Mesothelial cell of epicardium (in vitro differentiated cells): Measurements from ENCODE around the gene MED12. TPM values are rescaled to one million over a fixed set of nuclear protein-coding genes. Genes with fewer than 3 reads are reported as not detected.

Source experiments
- DNase-seq, 2 experiments: peaks; one replicate each; pipeline ENCODE4 v3.0.0; 2021; ENCODE audit warnings: low spot score in 2 of 2; ENCODE audit not compliant: unreplicated experiment in 2 of 2
- H3K27ac Mint-ChIP-seq: 2 replicates; pipeline ENCODE4 v1.8.0; 2021; ENCODE audit warnings: mixed read lengths
- H3K27me3 Mint-ChIP-seq: 2 replicates; pipeline ENCODE4 v1.8.0; 2021; ENCODE audit warnings: low read depth, mixed read lengths
- H3K36me3 Mint-ChIP-seq: 2 replicates; pipeline ENCODE4 v1.8.0; 2021; ENCODE audit warnings: mixed read lengths
- H3K4me1 Mint-ChIP-seq: 2 replicates; pipeline ENCODE4 v1.8.0; 2021; ENCODE audit warnings: mixed read lengths
- H3K4me3 Mint-ChIP-seq: 2 replicates; pipeline ENCODE4 v1.8.0; 2021; ENCODE audit warnings: mild to moderate bottlenecking, moderate library complexity, mixed read lengths
- H3K9me3 Mint-ChIP-seq: 2 replicates; pipeline ENCODE4 v1.8.0; 2021; ENCODE audit warnings: mixed read lengths
- total RNA-seq: library from RNA; stranded (reverse); gene quantifications from 3 replicates; pipeline ENCODE4 v1.2.1, GENCODE V29; 2021
- TF ChIP-seq, protein P1 (sequence below): fragments of 200-600 bp; sonication (generic); IDR thresholded peaks from one replicate; pipeline ENCODE4 v1.5.0; 2021; ENCODE audit warnings: antibody characterized with exemption; ENCODE audit not compliant: unreplicated experiment

The MED12 gene
- total RNA-seq, 1 donor from 2014 or later, result 91.6 TPM

DNA sequence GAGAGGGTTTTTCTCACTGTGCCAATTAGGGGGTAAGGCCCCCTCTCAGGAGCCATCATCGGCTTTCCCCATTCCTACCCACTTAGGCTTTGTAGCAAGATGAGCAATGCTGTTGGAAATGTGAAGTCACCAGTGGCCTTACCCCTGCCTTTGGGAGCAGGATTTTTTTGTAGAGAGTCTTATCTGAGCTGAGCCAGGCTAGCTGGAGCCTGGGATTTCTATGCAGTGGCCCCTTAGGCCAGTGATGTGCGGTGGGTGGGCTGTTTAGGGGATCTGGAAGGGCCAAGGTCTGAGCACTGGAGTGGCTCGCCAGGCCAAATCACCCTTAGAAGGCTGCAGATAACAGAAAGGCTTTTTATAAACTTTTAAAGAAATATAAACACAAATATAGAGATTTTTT lies 16.1 kb upstream of the MED12 start:
- no peaks in the 10 kb centered on the region for H3K27me3 Mint-ChIP-seq
- no peaks in the 10 kb centered on the region for H3K36me3 Mint-ChIP-seq
- no peak for DNase-seq
- H3K9me3 Mint-ChIP-seq, result peaks cover 8% of the 10 kb centered on the region
- no peak overlapping the region for H3K4me3 Mint-ChIP-seq
- H3K27ac Mint-ChIP-seq, result peak overlapping the region; percentile 32
- TF ChIP-seq, protein P1, sequence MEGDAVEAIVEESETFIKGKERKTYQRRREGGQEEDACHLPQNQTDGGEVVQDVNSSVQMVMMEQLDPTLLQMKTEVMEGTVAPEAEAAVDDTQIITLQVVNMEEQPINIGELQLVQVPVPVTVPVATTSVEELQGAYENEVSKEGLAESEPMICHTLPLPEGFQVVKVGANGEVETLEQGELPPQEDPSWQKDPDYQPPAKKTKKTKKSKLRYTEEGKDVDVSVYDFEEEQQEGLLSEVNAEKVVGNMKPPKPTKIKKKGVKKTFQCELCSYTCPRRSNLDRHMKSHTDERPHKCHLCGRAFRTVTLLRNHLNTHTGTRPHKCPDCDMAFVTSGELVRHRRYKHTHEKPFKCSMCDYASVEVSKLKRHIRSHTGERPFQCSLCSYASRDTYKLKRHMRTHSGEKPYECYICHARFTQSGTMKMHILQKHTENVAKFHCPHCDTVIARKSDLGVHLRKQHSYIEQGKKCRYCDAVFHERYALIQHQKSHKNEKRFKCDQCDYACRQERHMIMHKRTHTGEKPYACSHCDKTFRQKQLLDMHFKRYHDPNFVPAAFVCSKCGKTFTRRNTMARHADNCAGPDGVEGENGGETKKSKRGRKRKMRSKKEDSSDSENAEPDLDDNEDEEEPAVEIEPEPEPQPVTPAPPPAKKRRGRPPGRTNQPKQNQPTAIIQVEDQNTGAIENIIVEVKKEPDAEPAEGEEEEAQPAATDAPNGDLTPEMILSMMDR, result no peak
- peaks cover 49% of the 10 kb centered on the region for H3K4me1 Mint-ChIP-seq

DNA sequence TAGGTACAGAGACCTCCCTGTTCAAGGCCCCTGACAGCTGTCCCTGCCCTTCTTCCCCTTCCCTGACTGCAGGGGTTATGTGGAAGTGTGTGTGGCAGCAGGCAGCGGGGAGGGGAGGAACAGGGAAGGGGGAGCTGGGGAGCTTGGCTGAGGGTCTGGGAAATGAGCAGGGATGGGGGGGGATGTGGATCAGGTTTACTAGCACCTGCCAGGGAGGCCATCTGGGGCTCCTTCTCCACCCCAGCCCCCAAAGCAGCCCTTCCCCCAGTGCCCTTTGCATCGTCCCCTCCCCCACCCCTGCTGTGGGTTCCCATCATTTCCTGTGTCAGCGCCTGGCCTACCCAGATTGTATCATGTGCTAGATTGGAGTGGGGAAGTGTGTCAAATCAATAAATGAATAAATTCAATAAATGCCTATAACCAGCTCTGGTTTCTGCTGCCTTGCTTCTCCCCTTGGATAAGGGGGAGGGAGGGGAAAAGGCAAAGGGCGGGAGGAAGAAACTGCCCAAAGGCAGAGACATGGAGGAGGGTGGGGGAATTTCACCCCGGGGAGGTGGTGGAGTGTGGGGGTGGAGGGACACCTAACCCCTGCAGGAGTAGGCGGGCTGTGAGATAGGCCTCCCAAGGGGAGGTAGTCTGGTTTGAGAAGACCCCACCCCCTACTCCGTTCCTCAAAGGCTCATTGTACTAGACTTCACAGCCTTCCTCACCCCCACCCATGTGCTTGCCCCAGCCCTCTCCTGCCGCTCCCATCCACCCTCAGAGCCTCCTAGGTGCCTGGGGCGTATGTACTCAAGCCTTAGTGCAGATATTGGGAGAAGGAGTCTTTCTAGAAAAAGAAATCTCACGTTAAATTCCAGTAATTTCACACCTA lies 15.0 kb upstream of the MED12 start:
- Mint-ChIP-seq H3K27me3 (no peaks in the 10 kb centered on the region), H3K4me3 (peak overlapping the region; percentile 39), H3K4me1 (peaks cover 52% of the 10 kb centered on the region), H3K9me3 (peaks cover 8% of the 10 kb centered on the region), H3K36me3 (no peaks in the 10 kb centered on the region), H3K27ac (peak overlapping the region; percentile 82)
- no peak for DNase-seq
- TF ChIP-seq, protein P1, result no peak

DNA sequence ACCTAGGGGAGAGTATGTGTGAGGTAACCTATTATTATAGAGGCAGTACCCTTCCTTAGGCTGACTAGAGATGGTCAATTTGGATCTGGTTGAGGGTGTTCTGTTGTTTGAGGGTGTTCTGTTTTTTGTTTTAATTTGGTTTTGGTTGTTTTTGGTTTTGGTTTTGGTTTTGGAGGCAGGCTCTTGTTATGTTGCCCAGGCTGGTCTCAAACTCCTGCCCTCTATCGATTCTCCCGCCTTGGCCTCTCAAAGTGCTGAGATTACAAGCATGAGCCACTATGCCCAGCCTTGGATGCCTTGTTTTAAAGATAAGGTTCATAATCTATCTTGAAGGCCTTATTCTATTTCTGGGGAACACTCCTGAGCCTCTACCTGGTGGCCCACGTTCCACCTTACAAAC lies 12.8 kb upstream of the MED12 start:
- no peak for DNase-seq
- Mint-ChIP-seq H3K4me3 (no peak overlapping the region), H3K9me3 (peaks cover 10% of the 10 kb centered on the region), H3K27me3 (no peaks in the 10 kb centered on the region), H3K4me1 (peaks cover 39% of the 10 kb centered on the region), H3K27ac (no peak overlapping the region), H3K36me3 (no peaks in the 10 kb centered on the region)
- TF ChIP-seq, protein P1, result no peak

DNA sequence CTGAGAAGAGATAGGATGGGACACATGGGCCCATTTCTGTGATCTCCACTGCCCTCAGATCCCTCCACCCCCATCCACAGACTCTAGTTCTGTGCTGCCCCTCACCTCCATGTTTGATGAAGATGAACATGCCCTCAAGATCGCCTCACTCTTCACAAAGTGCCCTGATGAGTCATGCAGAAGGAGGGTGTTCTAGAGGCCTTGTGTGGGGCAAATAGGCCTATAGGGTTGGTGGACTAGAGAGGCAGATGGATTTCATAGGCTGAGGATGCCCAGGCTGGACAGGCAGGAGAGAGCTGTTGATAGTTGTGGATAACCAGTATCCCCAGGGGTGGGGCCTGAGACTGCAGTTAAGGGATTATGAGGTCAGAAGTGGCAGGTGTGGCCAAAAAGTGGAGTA lies 12.0 kb upstream of the MED12 start, which contains the start of gene CXorf65:
Gene CXorf65 (minus strand): TSS at position 314 of the 400 bp plus-strand sequence. CDS start 184 bp downstream, at position 130.
- H3K36me3 Mint-ChIP-seq, result no peaks in the 10 kb centered on the region
- no peak within 1 kb of the TSS for H3K27ac Mint-ChIP-seq
- H3K9me3 Mint-ChIP-seq, result peaks cover 14% of the 10 kb centered on the region
- no peak within 1 kb of the TSS for H3K4me3 Mint-ChIP-seq
- H3K4me1 Mint-ChIP-seq, result peaks cover 37% of the 10 kb centered on the region
- H3K27me3 Mint-ChIP-seq, result no peaks in the 10 kb centered on the region
- TF ChIP-seq, protein P1, result no peak
- DNase-seq, result no peak

DNA sequence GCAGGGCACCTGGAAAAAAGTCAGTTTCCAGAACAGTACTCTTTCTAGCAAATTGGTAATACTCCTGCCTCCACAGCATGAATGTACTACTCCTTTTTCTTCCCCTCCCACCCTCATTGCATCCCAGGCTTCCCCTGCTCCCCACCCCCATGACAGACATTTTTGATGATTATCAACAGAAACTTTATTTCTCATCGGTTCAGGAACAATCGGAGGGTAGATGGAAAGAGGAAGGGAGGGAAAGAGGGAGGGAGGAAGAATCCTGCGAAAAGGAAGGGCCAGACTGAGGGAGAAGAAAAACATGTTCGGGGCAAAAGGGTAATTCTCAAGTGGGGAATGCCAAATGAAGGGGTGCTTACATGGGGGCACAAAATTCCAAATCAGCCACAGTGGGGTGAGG lies 11.2 kb upstream of the MED12 start:
- Mint-ChIP-seq H3K27ac (no peak overlapping the region), H3K9me3 (peaks cover 16% of the 10 kb centered on the region), H3K4me3 (no peak overlapping the region), H3K27me3 (no peaks in the 10 kb centered on the region), H3K36me3 (no peaks in the 10 kb centered on the region), H3K4me1 (peaks cover 37% of the 10 kb centered on the region)
- no peak for DNase-seq
- TF ChIP-seq, protein P1, result no peak
